ENCODE measurements around the gene SHCBP1.

GRCh38 chr16:46577988-46578579 lies 43.1 kb downstream of the SHCBP1 start:
- TF ChIP-seq, protein P1, sequence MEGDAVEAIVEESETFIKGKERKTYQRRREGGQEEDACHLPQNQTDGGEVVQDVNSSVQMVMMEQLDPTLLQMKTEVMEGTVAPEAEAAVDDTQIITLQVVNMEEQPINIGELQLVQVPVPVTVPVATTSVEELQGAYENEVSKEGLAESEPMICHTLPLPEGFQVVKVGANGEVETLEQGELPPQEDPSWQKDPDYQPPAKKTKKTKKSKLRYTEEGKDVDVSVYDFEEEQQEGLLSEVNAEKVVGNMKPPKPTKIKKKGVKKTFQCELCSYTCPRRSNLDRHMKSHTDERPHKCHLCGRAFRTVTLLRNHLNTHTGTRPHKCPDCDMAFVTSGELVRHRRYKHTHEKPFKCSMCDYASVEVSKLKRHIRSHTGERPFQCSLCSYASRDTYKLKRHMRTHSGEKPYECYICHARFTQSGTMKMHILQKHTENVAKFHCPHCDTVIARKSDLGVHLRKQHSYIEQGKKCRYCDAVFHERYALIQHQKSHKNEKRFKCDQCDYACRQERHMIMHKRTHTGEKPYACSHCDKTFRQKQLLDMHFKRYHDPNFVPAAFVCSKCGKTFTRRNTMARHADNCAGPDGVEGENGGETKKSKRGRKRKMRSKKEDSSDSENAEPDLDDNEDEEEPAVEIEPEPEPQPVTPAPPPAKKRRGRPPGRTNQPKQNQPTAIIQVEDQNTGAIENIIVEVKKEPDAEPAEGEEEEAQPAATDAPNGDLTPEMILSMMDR (IDR thresholded peaks at IDR 0.05; ENCODE audit: low read depth, low read length) = no peak
- no peak for TF ChIP-seq EZH2phosphoT487 (IDR thresholded peaks at IDR 0.05; ENCODE audit: low read depth)
